ENCODE results near the gene URM1. TPM values are rescaled to one million over a fixed set of nuclear protein-coding genes. Genes with fewer than 3 reads are reported as not detected.
A peak's percentile ranks its signal among the peaks of the same experiment; 100 is the strongest.

URM1 gene
- total and polyA plus RNA-seq, 10 of the 15 experiments (the other 5 are each of a cell fraction or from before 2014, with no cell fraction given): 7.9 to 75.8 (median 63.7) TPM

DNA sequence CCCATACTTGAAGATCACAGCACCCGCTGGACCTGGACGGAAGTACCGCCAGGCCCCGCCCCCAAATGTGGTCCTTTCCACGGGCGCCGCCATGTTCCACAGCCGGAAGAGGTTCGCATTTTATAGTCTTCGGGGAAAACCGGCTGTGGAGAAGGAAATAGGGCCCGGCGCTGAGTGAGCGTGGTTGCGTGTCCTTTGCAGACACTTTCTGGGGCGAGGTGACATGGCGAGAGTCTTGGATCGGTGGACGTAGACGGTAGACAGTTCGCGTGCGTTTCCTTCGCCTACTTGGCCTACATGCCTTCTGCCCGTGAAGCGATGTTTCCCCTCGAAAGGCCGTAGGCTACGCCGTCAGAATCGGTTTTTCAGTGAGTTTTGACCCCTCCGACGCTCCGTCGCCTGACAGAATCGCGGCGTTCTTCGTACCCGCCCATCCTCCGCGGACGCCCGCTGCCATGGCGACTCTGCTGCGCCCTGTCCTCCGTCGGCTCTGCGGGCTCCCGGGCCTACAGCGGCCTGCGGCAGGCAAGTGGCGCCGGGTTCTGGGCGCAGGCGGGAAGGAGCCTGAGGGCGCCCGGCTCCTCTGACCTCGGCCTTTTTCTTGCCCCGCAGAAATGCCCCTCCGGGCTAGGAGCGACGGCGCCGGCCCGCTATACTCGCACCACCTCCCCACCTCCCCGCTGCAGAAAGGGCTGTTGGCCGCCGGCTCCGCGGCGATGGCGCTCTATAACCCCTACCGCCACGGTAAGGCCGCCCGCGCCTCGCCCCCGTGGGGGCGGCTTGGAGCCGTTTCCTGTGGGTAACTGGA lies 48.6 kb upstream of the URM1 start, which contains the start of the genes COQ4 and TRUB2:
TSS of gene COQ4 (plus strand) at position 436 of the 808 bp plus-strand sequence. CDS start at position 456, 20 bp downstream.
TSS of gene TRUB2 (minus strand) at position 44 of the 808 bp plus-strand sequence. CDS start at position 5, 39 bp downstream.
- Histone ChIP-seq H4K20me1 (ENCODE audit: control insufficient read depth, insufficient read depth) (no peaks in the 10 kb centered on the region), H2AFZ (ENCODE audit: control insufficient read depth, low read depth, low read length) (peak within 1 kb of the TSS; percentile 95), H3K27ac (ENCODE audit: control insufficient read depth, insufficient read depth) (peak within 1 kb of the TSS; percentile 69), H3K9ac (ENCODE audit: control insufficient read depth, insufficient read depth, low read length) (peak within 1 kb of the TSS; percentile 65), H3K79me2 (ENCODE audit: control insufficient read depth, insufficient read depth, low read length) (peaks cover 29% of the 10 kb centered on the region), H3K9me3 (replicated peaks; ENCODE audit: control insufficient read depth, insufficient read depth, low read length) (no peaks in the 10 kb centered on the region), H3K36me3 (ENCODE audit: control insufficient read depth in 2 of 2, insufficient read depth in 2 of 2, low read length in 1 of 2) (peaks cover 1 to 8% of the 10 kb centered on the region in 2 experiments), H3K4me3 (peak within 1 kb of the TSS; percentile 96), H3K27me3 (replicated peaks in 1 of 2; ENCODE audit: control insufficient read depth in 2 of 2, insufficient read depth in 2 of 2, low read length in 1 of 2) (no peaks in the 10 kb centered on the region), H3K4me1 (ENCODE audit: control insufficient read depth, insufficient read depth, low read length) (peaks cover 6% of the 10 kb centered on the region), H3K4me2 (ENCODE audit: control insufficient read depth, insufficient read depth) (peak within 1 kb of the TSS; percentile 87)
- RAD21 ChIA-PET (ENCODE audit: unreplicated experiment): no interaction called here
- WGBS (ENCODE audit: insufficient coverage, insufficient replicate concordance, low lambda C conversion rate, missing lambda C conversion rate): 2% methylated on average over 80 of the region's 83 CpGs
- ATAC-seq: peak; percentile 96
- POLR2A ChIA-PET: interaction anchor here (0.6 kb wide), 1 partner anchor 53 kb away, joined by 4 read pairs; no protein-coding TSS in a partner anchor
- FAIRE-seq: peak; percentile 91
- intact Hi-C loops (cut with micrococcal nuclease; ENCODE audit: unreplicated experiment) (loop anchor here (1.0 kb wide), 2 partner anchors 18 to 46 kb away; partner anchors contain the start of genes GOLGA2, SLC27A4 and SWI5), in situ Hi-C loops (cut with MboI) (no loop called here)
- SMC1A ChIA-PET (ENCODE audit: uncharacterized antibody, unreplicated experiment): no interaction called here
- CTCF ChIA-PET: interaction anchor here (0.7 to 2.6 kb wide), 4 partner anchors 8 to 40 kb away, joined by 3 to 6 read pairs (median 4); no protein-coding TSS in a partner anchor
- no TSS peak for BruUV-seq (replicated peaks)
- DNase-seq (ENCODE audit: low read depth, low spot score): peak; percentile 82
- TF ChIP-seq TCF12 (IDR thresholded peaks at IDR 0.05; ENCODE audit: low read depth, low read length) (0 out of 2 replicates have a peak, but pooled peaks have one; percentile 26), STAT3 (IDR thresholded peaks at IDR 0.05; ENCODE audit: low read depth, low read length) (no peak), ASH2L (IDR thresholded peaks at IDR 0.05; ENCODE audit: borderline replicate concordance, low read depth) (no peak; the same call in 1 of the 2 replicates), NR2F1 (conservative IDR thresholded peaks at IDR 0.05) (peak; percentile 38), NBN (IDR thresholded peaks at IDR 0.05) (peak; percentile 100), MEF2A (IDR thresholded peaks at IDR 0.05; ENCODE audit: insufficient read depth, low read depth, low read length) (peak; percentile 76; the same call in 1 of the 2 replicates), ZNF217 (IDR thresholded peaks at IDR 0.05) (no peak)
- TF ChIP-seq, protein P1, sequence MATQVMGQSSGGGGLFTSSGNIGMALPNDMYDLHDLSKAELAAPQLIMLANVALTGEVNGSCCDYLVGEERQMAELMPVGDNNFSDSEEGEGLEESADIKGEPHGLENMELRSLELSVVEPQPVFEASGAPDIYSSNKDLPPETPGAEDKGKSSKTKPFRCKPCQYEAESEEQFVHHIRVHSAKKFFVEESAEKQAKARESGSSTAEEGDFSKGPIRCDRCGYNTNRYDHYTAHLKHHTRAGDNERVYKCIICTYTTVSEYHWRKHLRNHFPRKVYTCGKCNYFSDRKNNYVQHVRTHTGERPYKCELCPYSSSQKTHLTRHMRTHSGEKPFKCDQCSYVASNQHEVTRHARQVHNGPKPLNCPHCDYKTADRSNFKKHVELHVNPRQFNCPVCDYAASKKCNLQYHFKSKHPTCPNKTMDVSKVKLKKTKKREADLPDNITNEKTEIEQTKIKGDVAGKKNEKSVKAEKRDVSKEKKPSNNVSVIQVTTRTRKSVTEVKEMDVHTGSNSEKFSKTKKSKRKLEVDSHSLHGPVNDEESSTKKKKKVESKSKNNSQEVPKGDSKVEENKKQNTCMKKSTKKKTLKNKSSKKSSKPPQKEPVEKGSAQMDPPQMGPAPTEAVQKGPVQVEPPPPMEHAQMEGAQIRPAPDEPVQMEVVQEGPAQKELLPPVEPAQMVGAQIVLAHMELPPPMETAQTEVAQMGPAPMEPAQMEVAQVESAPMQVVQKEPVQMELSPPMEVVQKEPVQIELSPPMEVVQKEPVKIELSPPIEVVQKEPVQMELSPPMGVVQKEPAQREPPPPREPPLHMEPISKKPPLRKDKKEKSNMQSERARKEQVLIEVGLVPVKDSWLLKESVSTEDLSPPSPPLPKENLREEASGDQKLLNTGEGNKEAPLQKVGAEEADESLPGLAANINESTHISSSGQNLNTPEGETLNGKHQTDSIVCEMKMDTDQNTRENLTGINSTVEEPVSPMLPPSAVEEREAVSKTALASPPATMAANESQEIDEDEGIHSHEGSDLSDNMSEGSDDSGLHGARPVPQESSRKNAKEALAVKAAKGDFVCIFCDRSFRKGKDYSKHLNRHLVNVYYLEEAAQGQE (IDR thresholded peaks at IDR 0.05; ENCODE audit: low read depth, low read length): peak; percentile 49; the same call in 1 of the 2 replicates
- TF ChIP-seq, protein P2, sequence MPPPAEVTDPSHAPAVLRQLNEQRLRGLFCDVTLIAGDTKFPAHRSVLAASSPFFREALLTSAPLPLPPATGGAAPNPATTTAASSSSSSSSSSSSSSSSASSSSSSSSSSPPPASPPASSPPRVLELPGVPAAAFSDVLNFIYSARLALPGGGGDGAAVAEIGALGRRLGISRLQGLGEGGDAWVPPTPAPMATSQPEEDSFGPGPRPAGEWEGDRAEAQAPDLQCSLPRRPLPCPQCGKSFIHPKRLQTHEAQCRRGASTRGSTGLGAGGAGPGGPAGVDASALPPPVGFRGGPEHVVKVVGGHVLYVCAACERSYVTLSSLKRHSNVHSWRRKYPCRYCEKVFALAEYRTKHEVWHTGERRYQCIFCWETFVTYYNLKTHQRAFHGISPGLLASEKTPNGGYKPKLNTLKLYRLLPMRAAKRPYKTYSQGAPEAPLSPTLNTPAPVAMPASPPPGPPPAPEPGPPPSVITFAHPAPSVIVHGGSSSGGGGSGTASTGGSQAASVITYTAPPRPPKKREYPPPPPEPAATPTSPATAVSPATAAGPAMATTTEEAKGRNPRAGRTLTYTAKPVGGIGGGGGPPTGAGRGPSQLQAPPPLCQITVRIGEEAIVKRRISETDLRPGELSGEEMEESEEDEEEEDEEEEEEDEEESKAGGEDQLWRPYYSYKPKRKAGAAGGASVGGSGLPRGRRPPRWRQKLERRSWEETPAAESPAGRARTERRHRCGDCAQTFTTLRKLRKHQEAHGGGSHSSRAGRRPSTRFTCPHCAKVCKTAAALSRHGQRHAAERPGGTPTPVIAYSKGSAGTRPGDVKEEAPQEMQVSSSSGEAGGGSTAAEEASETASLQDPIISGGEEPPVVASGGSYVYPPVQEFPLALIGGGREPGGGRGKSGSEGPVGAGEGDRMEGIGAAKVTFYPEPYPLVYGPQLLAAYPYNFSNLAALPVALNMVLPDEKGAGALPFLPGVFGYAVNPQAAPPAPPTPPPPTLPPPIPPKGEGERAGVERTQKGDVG (CRISPR knock-in tag; IDR thresholded peaks at IDR 0.05): no peak
- TF ChIP-seq, protein P3, sequence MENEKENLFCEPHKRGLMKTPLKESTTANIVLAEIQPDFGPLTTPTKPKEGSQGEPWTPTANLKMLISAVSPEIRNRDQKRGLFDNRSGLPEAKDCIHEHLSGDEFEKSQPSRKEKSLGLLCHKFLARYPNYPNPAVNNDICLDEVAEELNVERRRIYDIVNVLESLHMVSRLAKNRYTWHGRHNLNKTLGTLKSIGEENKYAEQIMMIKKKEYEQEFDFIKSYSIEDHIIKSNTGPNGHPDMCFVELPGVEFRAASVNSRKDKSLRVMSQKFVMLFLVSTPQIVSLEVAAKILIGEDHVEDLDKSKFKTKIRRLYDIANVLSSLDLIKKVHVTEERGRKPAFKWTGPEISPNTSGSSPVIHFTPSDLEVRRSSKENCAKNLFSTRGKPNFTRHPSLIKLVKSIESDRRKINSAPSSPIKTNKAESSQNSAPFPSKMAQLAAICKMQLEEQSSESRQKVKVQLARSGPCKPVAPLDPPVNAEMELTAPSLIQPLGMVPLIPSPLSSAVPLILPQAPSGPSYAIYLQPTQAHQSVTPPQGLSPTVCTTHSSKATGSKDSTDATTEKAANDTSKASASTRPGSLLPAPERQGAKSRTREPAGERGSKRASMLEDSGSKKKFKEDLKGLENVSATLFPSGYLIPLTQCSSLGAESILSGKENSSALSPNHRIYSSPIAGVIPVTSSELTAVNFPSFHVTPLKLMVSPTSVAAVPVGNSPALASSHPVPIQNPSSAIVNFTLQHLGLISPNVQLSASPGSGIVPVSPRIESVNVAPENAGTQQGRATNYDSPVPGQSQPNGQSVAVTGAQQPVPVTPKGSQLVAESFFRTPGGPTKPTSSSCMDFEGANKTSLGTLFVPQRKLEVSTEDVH (IDR thresholded peaks at IDR 0.05; ENCODE audit: low read depth, partially characterized antibody): peak; percentile 95
- TF ChIP-seq, protein P4, sequence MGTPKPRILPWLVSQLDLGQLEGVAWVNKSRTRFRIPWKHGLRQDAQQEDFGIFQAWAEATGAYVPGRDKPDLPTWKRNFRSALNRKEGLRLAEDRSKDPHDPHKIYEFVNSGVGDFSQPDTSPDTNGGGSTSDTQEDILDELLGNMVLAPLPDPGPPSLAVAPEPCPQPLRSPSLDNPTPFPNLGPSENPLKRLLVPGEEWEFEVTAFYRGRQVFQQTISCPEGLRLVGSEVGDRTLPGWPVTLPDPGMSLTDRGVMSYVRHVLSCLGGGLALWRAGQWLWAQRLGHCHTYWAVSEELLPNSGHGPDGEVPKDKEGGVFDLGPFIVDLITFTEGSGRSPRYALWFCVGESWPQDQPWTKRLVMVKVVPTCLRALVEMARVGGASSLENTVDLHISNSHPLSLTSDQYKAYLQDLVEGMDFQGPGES (IDR thresholded peaks at IDR 0.05): peak; percentile 50; the same call in 1 of the 2 replicates

Measured in GM12878 (cell line).